ENCODE results near the gene SSUH2. TPM values are rescaled to one million over a fixed set of nuclear protein-coding genes. Genes with fewer than 3 reads are reported as not detected.

The SSUH2 gene
- total RNA-seq, 3 donors from 2014 or later = 0.15 to 0.33 TPM; not detected in 1

GRCh38 chr3:8649757-8650156, 5.2 kb upstream of the SSUH2 start:
- DNase-seq (ENCODE audit: low spot score in 2 of 2) = no peak
- intact Hi-C loops (cut with DNase I; ENCODE audit: low total_unique reads) = no loop called here

GRCh38 chr3:8648909-8649741, 4.5 kb upstream of the SSUH2 start:
- Histone ChIP-seq H3K27ac (no peak overlapping the region), H3K4me3 (no peak overlapping the region), H3K27me3 (no peaks in the 10 kb centered on the region), H3K4me1 (no peaks in the 10 kb centered on the region), H3K36me3 (no peaks in the 10 kb centered on the region), H3K9me3 (no peaks in the 10 kb centered on the region)
- DNase-seq (ENCODE audit: low spot score in 2 of 2) = no peak
- no peak for TF ChIP-seq POLR2A (IDR thresholded peaks at IDR 0.05)
- TF ChIP-seq CTCF (IDR thresholded peaks at IDR 0.05) = no peak
- no peak for TF ChIP-seq POLR2AphosphoS5 (IDR thresholded peaks at IDR 0.05)
- intact Hi-C loops (cut with DNase I; ENCODE audit: low total_unique reads) = no loop called here

More at GRCh38 chr3:8649757-8650156, 5.2 kb upstream of the SSUH2 start:
- Histone ChIP-seq H3K27ac (no peak overlapping the region), H3K27me3 (no peaks in the 10 kb centered on the region), H3K9me3 (no peaks in the 10 kb centered on the region), H3K4me3 (no peak overlapping the region), H3K36me3 (no peaks in the 10 kb centered on the region), H3K4me1 (no peaks in the 10 kb centered on the region)
- TF ChIP-seq POLR2AphosphoS5 (IDR thresholded peaks at IDR 0.05) (no peak), CTCF (IDR thresholded peaks at IDR 0.05) (no peak), POLR2A (IDR thresholded peaks at IDR 0.05) (no peak)

- no peaks in the 10 kb centered on the region for H3K4me1 ChIP-seq
- H3K4me3 ChIP-seq = no peak overlapping the region
- no peak for DNase-seq (ENCODE audit: low spot score in 2 of 2)
- intact Hi-C loops (cut with DNase I; ENCODE audit: low total_unique reads) = no loop called here
- H3K36me3 ChIP-seq = no peaks in the 10 kb centered on the region
- no peak overlapping the region for H3K27ac ChIP-seq
- no peaks in the 10 kb centered on the region for H3K27me3 ChIP-seq
- H3K9me3 ChIP-seq = no peaks in the 10 kb centered on the region
- TF ChIP-seq POLR2A (IDR thresholded peaks at IDR 0.05) = no peak
Observed at GRCh38 chr3:8647137-8647985, 2.8 kb upstream of the SSUH2 start.

- no peak for DNase-seq (ENCODE audit: low spot score in 2 of 2)
- intact Hi-C loops (cut with DNase I; ENCODE audit: low total_unique reads) = no loop called here
- Histone ChIP-seq H3K27ac (no peak overlapping the region), H3K27me3 (no peaks in the 10 kb centered on the region), H3K36me3 (no peaks in the 10 kb centered on the region), H3K9me3 (no peaks in the 10 kb centered on the region), H3K4me3 (no peak overlapping the region), H3K4me1 (no peaks in the 10 kb centered on the region)
- TF ChIP-seq POLR2AphosphoS5 (IDR thresholded peaks at IDR 0.05) (no peak), CTCF (IDR thresholded peaks at IDR 0.05) (no peak), POLR2A (IDR thresholded peaks at IDR 0.05) (no peak)
Observed at GRCh38 chr3:8646313-8646938, 1.8 kb upstream of the SSUH2 start.

GRCh38 chr3:8645712-8646111, 1.1 kb upstream of the SSUH2 start:
- Histone ChIP-seq H3K4me1 (no peaks in the 10 kb centered on the region), H3K9me3 (no peaks in the 10 kb centered on the region), H3K27ac (no peak overlapping the region), H3K27me3 (no peaks in the 10 kb centered on the region), H3K36me3 (no peaks in the 10 kb centered on the region), H3K4me3 (no peak overlapping the region)
- intact Hi-C loops (cut with DNase I; ENCODE audit: low total_unique reads) = no loop called here
- no peak for DNase-seq (ENCODE audit: low spot score in 2 of 2)
- TF ChIP-seq POLR2A (IDR thresholded peaks at IDR 0.05) (no peak), POLR2AphosphoS5 (IDR thresholded peaks at IDR 0.05) (no peak), CTCF (IDR thresholded peaks at IDR 0.05) (no peak)
